Tibial nerve (tissue), 4 donors: ENCODE data around the gene VDR.

ENCODE experiments used
- EP300 ChIP-seq, 2 donors: sonication (generic); formaldehyde crosslinking; IDR thresholded peaks; one replicate each; pipeline ENCODE4 v1.6.1; 2017; ENCODE audit warnings: antibody characterized with exemption in 2 of 2, mild to moderate bottlenecking in 1 of 2
- TF ChIP-seq, protein P1 (sequence below), 5 experiments: fragments of 200-600 bp in 3 of 5; fragments of 450-650 bp in 2 of 5; sonication (generic) in 3 of 5; IDR thresholded peaks; one replicate each; pipeline ENCODE4 v1.5.1; 2016 to 2019; ENCODE audit warnings: antibody characterized with exemption in 5 of 5, mild to moderate bottlenecking in 3 of 5, moderate library complexity in 2 of 5

DNA sequence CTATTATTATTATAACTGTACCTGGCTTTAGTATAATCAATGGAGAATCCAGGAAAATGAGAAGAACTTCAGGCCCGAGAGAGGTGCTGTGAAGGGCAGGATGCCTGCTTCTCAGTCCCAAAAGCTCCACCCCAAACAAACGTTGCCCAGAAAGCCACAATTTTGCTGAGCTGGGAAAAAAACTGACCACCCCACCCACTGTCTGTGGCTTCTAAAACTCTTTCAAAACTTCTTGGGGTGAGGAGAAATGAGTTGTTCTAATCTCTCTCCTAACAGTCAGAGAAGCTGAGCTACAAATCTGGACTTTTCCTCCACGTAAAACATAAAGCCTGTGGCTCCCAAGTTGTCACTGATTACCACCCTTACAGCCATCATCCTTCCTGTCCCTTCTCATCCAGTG is 13.4 kb downstream of the VDR start:
- TF ChIP-seq, protein P1, sequence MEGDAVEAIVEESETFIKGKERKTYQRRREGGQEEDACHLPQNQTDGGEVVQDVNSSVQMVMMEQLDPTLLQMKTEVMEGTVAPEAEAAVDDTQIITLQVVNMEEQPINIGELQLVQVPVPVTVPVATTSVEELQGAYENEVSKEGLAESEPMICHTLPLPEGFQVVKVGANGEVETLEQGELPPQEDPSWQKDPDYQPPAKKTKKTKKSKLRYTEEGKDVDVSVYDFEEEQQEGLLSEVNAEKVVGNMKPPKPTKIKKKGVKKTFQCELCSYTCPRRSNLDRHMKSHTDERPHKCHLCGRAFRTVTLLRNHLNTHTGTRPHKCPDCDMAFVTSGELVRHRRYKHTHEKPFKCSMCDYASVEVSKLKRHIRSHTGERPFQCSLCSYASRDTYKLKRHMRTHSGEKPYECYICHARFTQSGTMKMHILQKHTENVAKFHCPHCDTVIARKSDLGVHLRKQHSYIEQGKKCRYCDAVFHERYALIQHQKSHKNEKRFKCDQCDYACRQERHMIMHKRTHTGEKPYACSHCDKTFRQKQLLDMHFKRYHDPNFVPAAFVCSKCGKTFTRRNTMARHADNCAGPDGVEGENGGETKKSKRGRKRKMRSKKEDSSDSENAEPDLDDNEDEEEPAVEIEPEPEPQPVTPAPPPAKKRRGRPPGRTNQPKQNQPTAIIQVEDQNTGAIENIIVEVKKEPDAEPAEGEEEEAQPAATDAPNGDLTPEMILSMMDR (IDR thresholded peaks at IDR 0.05) = no peak
- TF ChIP-seq EP300 (IDR thresholded peaks at IDR 0.05) = no peak
